ENCODE results near the gene NDST4.

DNA sequence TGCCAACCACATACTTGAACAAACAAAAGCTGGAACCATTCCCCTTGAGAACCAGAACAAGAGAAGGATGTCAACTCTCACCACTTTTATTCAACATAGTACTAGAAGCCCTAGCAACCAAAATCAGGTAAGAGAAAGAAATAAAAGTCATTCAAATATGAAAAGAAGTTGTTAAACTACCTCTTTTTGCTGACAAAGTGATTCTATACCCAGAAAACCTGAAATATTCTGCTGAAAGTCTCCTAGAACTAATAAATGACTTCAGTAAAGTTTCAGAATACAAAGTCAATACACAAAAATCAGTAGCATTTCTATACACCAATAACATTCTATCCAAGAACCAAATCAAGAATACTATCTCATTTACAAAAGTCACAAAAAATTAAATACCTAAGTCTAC lies 327.9 kb downstream of the NDST4 start:
- TF ChIP-seq, protein P1, sequence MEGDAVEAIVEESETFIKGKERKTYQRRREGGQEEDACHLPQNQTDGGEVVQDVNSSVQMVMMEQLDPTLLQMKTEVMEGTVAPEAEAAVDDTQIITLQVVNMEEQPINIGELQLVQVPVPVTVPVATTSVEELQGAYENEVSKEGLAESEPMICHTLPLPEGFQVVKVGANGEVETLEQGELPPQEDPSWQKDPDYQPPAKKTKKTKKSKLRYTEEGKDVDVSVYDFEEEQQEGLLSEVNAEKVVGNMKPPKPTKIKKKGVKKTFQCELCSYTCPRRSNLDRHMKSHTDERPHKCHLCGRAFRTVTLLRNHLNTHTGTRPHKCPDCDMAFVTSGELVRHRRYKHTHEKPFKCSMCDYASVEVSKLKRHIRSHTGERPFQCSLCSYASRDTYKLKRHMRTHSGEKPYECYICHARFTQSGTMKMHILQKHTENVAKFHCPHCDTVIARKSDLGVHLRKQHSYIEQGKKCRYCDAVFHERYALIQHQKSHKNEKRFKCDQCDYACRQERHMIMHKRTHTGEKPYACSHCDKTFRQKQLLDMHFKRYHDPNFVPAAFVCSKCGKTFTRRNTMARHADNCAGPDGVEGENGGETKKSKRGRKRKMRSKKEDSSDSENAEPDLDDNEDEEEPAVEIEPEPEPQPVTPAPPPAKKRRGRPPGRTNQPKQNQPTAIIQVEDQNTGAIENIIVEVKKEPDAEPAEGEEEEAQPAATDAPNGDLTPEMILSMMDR (IDR thresholded peaks at IDR 0.05; ENCODE audit: insufficient read depth, low read length): no peak
- TF ChIP-seq, protein P2, sequence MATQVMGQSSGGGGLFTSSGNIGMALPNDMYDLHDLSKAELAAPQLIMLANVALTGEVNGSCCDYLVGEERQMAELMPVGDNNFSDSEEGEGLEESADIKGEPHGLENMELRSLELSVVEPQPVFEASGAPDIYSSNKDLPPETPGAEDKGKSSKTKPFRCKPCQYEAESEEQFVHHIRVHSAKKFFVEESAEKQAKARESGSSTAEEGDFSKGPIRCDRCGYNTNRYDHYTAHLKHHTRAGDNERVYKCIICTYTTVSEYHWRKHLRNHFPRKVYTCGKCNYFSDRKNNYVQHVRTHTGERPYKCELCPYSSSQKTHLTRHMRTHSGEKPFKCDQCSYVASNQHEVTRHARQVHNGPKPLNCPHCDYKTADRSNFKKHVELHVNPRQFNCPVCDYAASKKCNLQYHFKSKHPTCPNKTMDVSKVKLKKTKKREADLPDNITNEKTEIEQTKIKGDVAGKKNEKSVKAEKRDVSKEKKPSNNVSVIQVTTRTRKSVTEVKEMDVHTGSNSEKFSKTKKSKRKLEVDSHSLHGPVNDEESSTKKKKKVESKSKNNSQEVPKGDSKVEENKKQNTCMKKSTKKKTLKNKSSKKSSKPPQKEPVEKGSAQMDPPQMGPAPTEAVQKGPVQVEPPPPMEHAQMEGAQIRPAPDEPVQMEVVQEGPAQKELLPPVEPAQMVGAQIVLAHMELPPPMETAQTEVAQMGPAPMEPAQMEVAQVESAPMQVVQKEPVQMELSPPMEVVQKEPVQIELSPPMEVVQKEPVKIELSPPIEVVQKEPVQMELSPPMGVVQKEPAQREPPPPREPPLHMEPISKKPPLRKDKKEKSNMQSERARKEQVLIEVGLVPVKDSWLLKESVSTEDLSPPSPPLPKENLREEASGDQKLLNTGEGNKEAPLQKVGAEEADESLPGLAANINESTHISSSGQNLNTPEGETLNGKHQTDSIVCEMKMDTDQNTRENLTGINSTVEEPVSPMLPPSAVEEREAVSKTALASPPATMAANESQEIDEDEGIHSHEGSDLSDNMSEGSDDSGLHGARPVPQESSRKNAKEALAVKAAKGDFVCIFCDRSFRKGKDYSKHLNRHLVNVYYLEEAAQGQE (IDR thresholded peaks at IDR 0.05; ENCODE audit: insufficient replicate concordance, low read depth): no peak
- TF ChIP-seq POLR2AphosphoS5 (IDR thresholded peaks at IDR 0.05; ENCODE audit: low read depth): no peak
